BLaER1 treated with 17β-estradiol and CSF1 and Interleukin-3, amounts not matched to agents 10 nM and 100 nM (cell line): Measurements from ENCODE around the gene PELI2.

Experiments
- H3K27ac ChIP-seq, 11 experiments: shearing (Covaris generic); formaldehyde crosslinking; 2 replicates each; pipeline ENCODE4 v1.8.1; 2022
- H3K27me3 ChIP-seq, 11 experiments: shearing (Covaris generic); formaldehyde crosslinking; 2 replicates each; pipeline ENCODE4 v1.8.1; 2022
- H3K36me3 ChIP-seq, 11 experiments: shearing (Covaris generic); formaldehyde crosslinking; 2 replicates each; pipeline ENCODE4 v1.8.1; 2022
- H3K4me1 ChIP-seq, 10 experiments: shearing (Covaris generic); formaldehyde crosslinking; 2 replicates each; pipeline ENCODE4 v1.8.1; 2022
- H3K4me2 ChIP-seq, 11 experiments: shearing (Covaris generic); formaldehyde crosslinking; 2 replicates each; pipeline ENCODE4 v1.8.1; 2022
- H3K4me3 ChIP-seq, 10 experiments: shearing (Covaris generic); formaldehyde crosslinking; 2 replicates each; pipeline ENCODE4 v1.8.1; 2022
- H3K9ac ChIP-seq, 11 experiments: shearing (Covaris generic); formaldehyde crosslinking; 2 replicates each; pipeline ENCODE4 v1.8.1; 2022
- H3K9me3 ChIP-seq, 11 experiments: shearing (Covaris generic); formaldehyde crosslinking; replicated peaks in 1 of 11; 2 replicates each; pipeline ENCODE4 v1.8.1; 2022
- H4K20me1 ChIP-seq, 11 experiments: shearing (Covaris generic); formaldehyde crosslinking; 2 replicates each; pipeline ENCODE4 v1.8.1; 2022
- Cebpa-rat ChIP-seq, 11 experiments: shearing (Covaris generic); IDR thresholded peaks; 2 replicates each; pipeline ENCODE4 v1.8.1; 2022

PELI2 gene

GRCh38 chr14:56133547-56133946, 15.3 kb downstream of the PELI2 start:
- Histone ChIP-seq H3K9me3 (no peaks in the 10 kb centered on the region), H3K9ac (no peak overlapping the region), H4K20me1 (peaks cover 32 to 100% (median 80%) of the 10 kb centered on the region in 11 experiments; a peak in 21 of 22 replicates), H3K4me1 (peaks cover 81 to 100% (median 89%) of the 10 kb centered on the region in 10 experiments), H3K27ac (no peak overlapping the region), H3K27me3 (no peaks in the 10 kb centered on the region), H3K36me3 (no peaks in the 10 kb centered on the region), H3K4me3 (no peak overlapping the region), H3K4me2 (peak overlapping the region in 10 of 11 experiments; percentile 10 to 40 (median 28); a peak in 13 of 22 replicates)
- no peak for TF ChIP-seq Cebpa-rat (IDR thresholded peaks at IDR 0.05)

GRCh38 chr14:56135001-56135400, 16.8 kb downstream of the PELI2 start:
- no peak overlapping the region for H3K27ac ChIP-seq
- no peaks in the 10 kb centered on the region for H3K9me3 ChIP-seq
- peaks cover 76 to 100% (median 88%) of the 10 kb centered on the region in 10 experiments for H3K4me1 ChIP-seq
- peak overlapping the region in 6 of 11 experiments; percentile 12 to 93 (median 22); a peak in 7 of 22 replicates for H3K4me2 ChIP-seq
- peaks cover 25 to 100% (median 80%) of the 10 kb centered on the region in 11 experiments; a peak in 21 of 22 replicates for H4K20me1 ChIP-seq
- no peaks in the 10 kb centered on the region for H3K36me3 ChIP-seq
- no peaks in the 10 kb centered on the region for H3K27me3 ChIP-seq
- H3K9ac ChIP-seq: no peak overlapping the region
- no peak overlapping the region for H3K4me3 ChIP-seq
- TF ChIP-seq Cebpa-rat (IDR thresholded peaks at IDR 0.05): no peak

GRCh38 chr14:56135668-56136067, 17.5 kb downstream of the PELI2 start:
- Histone ChIP-seq H3K9me3 (0 out of 22 replicates have a peak, but pooled peaks cover 0 to under 1% (median 0%) of the 10 kb centered on the region in 11 experiments), H3K27ac (no peak overlapping the region), H3K4me3 (no peak overlapping the region), H4K20me1 (peaks cover 23 to 99% (median 83%) of the 10 kb centered on the region in 11 experiments; a peak in 21 of 22 replicates), H3K4me2 (peak overlapping the region in 10 of 11 experiments; percentile 3 to 95 (median 88); a peak in 14 of 22 replicates), H3K27me3 (no peaks in the 10 kb centered on the region), H3K36me3 (0 out of 22 replicates have a peak, but pooled peaks cover 0 to 2% (median 0%) of the 10 kb centered on the region in 11 experiments), H3K9ac (no peak overlapping the region), H3K4me1 (peaks cover 69 to 99% (median 85%) of the 10 kb centered on the region in 10 experiments)
- TF ChIP-seq Cebpa-rat (IDR thresholded peaks at IDR 0.05): no peak

- no peak for TF ChIP-seq Cebpa-rat (IDR thresholded peaks at IDR 0.05)
- peak overlapping the region in 3 of 10 experiments; percentile 39 to 56 (median 43); a peak in 3 of 20 replicates for H3K4me3 ChIP-seq
- peaks cover 23 to 98% (median 80%) of the 10 kb centered on the region in 11 experiments; a peak in 21 of 22 replicates for H4K20me1 ChIP-seq
- peaks cover 58 to 89% (median 75%) of the 10 kb centered on the region in 10 experiments for H3K4me1 ChIP-seq
- no peaks in the 10 kb centered on the region for H3K27me3 ChIP-seq
- peak overlapping the region in 8 of 11 experiments; percentile 7 to 61 (median 44); a peak in 13 of 22 replicates for H3K27ac ChIP-seq
- peak overlapping the region in 8 of 11 experiments; percentile 20 to 68 (median 59); a peak in 12 of 22 replicates for H3K9ac ChIP-seq
- H3K9me3 ChIP-seq: peaks cover 0 to 11% (median 0%) of the 10 kb centered on the region in 11 experiments; a peak in 4 of 22 replicates
- H3K4me2 ChIP-seq: peak overlapping the region; percentile 83 to 95 (median 88)
- H3K36me3 ChIP-seq: peaks cover 0 to 11% (median 0%) of the 10 kb centered on the region in 11 experiments; a peak in 1 of 22 replicates
These were observed 18.6 kb downstream of the PELI2 start for GRCh38 chr14:56136571-56137452.

GRCh38 chr14:56137453-56137807, 19.2 kb downstream of the PELI2 start:
- H3K9ac ChIP-seq: peak overlapping the region in 8 of 11 experiments; percentile 20 to 68 (median 59); a peak in 15 of 22 replicates
- H3K4me1 ChIP-seq: peaks cover 52 to 83% (median 69%) of the 10 kb centered on the region in 10 experiments
- peak overlapping the region; percentile 83 to 95 (median 88) for H3K4me2 ChIP-seq
- H3K9me3 ChIP-seq: peaks cover 0 to 12% (median 0%) of the 10 kb centered on the region in 11 experiments; a peak in 4 of 22 replicates
- no peaks in the 10 kb centered on the region for H3K27me3 ChIP-seq
- peak overlapping the region; percentile 20 to 56 (median 42); a peak in 16 of 20 replicates for H3K4me3 ChIP-seq
- peaks cover 19 to 98% (median 74%) of the 10 kb centered on the region in 11 experiments; a peak in 21 of 22 replicates for H4K20me1 ChIP-seq
- H3K27ac ChIP-seq: peak overlapping the region in 8 of 11 experiments; percentile 4 to 61 (median 46); a peak in 16 of 22 replicates
- TF ChIP-seq Cebpa-rat (IDR thresholded peaks at IDR 0.05): peak in 2 of 11 experiments; percentile 5 to 29; a peak in 1 of 22 replicates
- H3K36me3 ChIP-seq: peaks cover 0 to 11% (median 0%) of the 10 kb centered on the region in 11 experiments; a peak in 1 of 22 replicates

- Histone ChIP-seq H3K9ac (peak overlapping the region in 10 of 11 experiments; percentile 20 to 68 (median 52); a peak in 18 of 22 replicates), H3K4me3 (peak overlapping the region; percentile 20 to 56 (median 42); a peak in 18 of 20 replicates), H3K27ac (peak overlapping the region in 8 of 11 experiments; percentile 4 to 61 (median 46); a peak in 16 of 22 replicates), H3K4me2 (peak overlapping the region; percentile 83 to 95 (median 88)), H3K27me3 (no peaks in the 10 kb centered on the region), H3K9me3 (peaks cover 0 to 12% (median 0%) of the 10 kb centered on the region in 11 experiments; a peak in 4 of 22 replicates), H3K4me1 (peaks cover 49 to 79% (median 65%) of the 10 kb centered on the region in 10 experiments), H3K36me3 (peaks cover 0 to 11% (median 0%) of the 10 kb centered on the region in 11 experiments; a peak in 1 of 22 replicates), H4K20me1 (peaks cover 19 to 97% (median 72%) of the 10 kb centered on the region in 11 experiments; a peak in 21 of 22 replicates)
- TF ChIP-seq Cebpa-rat (IDR thresholded peaks at IDR 0.05): no peak
These were observed 19.6 kb downstream of the PELI2 start for GRCh38 chr14:56137849-56138248.

- H3K36me3 ChIP-seq: peaks cover 0 to 11% (median 0%) of the 10 kb centered on the region in 11 experiments; a peak in 1 of 22 replicates
- peak overlapping the region; percentile 55 to 95 (median 88) for H3K4me2 ChIP-seq
- H3K4me3 ChIP-seq: no peak overlapping the region
- H3K27me3 ChIP-seq: no peaks in the 10 kb centered on the region
- TF ChIP-seq Cebpa-rat (IDR thresholded peaks at IDR 0.05): no peak
- H4K20me1 ChIP-seq: peaks cover 16 to 97% (median 74%) of the 10 kb centered on the region in 11 experiments; a peak in 20 of 22 replicates
- H3K9ac ChIP-seq: peak overlapping the region in 2 of 11 experiments; percentile 20 to 23; a peak in 1 of 22 replicates
- peak overlapping the region in 2 of 11 experiments; percentile 6 to 35; a peak in 3 of 22 replicates for H3K27ac ChIP-seq
- H3K4me1 ChIP-seq: peaks cover 43 to 72% (median 59%) of the 10 kb centered on the region in 10 experiments
- peaks cover 0 to 12% (median 0%) of the 10 kb centered on the region in 11 experiments; a peak in 4 of 22 replicates for H3K9me3 ChIP-seq
These were observed 20.7 kb downstream of the PELI2 start for GRCh38 chr14:56138928-56139327.

- H3K4me2 ChIP-seq: no peak overlapping the region
- no peak overlapping the region for H3K4me3 ChIP-seq
- no peak for TF ChIP-seq Cebpa-rat (IDR thresholded peaks at IDR 0.05)
- peaks cover 0 to 12% (median 0%) of the 10 kb centered on the region in 11 experiments; a peak in 4 of 22 replicates for H3K9me3 ChIP-seq
- H3K9ac ChIP-seq: no peak overlapping the region
- no peak overlapping the region for H3K27ac ChIP-seq
- peaks cover 0 to 11% (median 0%) of the 10 kb centered on the region in 11 experiments; a peak in 1 of 22 replicates for H3K36me3 ChIP-seq
- no peaks in the 10 kb centered on the region for H3K27me3 ChIP-seq
- peaks cover 36 to 68% (median 54%) of the 10 kb centered on the region in 10 experiments for H3K4me1 ChIP-seq
- peaks cover 6 to 96% (median 73%) of the 10 kb centered on the region in 11 experiments; a peak in 21 of 22 replicates for H4K20me1 ChIP-seq
These were observed 24.1 kb downstream of the PELI2 start for GRCh38 chr14:56142314-56142713.
